ENCODE results near the gene NPHP4. TPM values are rescaled to one million over a fixed set of nuclear protein-coding genes. Genes with fewer than 3 reads are reported as not detected.

Gene NPHP4
- total and polyA plus RNA-seq, 9 of the 15 experiments (the other 6 are each of a cell fraction or from before 2014, with no cell fraction given), result 0.52 to 26.2 (median 6.7) TPM

- Histone ChIP-seq H3K27me3 (ENCODE audit: control insufficient read depth in 2 of 2, insufficient read depth in 2 of 2, low read length in 2 of 2) (no peaks in the 10 kb centered on the region; a peak in 2 of 5 replicates), H3K4me1 (replicated peaks in 1 of 2; ENCODE audit: control insufficient read depth in 2 of 2, insufficient read depth in 2 of 2, low read length in 2 of 2) (peaks cover 0 to 21% of the 10 kb centered on the region in 2 experiments; a peak in 2 of 5 replicates), H3K9me3 (replicated peaks; ENCODE audit: control insufficient read depth, insufficient read depth, low read depth, low read length) (no peaks in the 10 kb centered on the region), H3K27ac (ENCODE audit: extremely low read depth, low read depth, low read length) (no peak overlapping the region), H3K9me1 (ENCODE audit: control insufficient read depth, insufficient read depth, low read length) (no peaks in the 10 kb centered on the region), H2AFZ (ENCODE audit: low read depth, low read length) (no peak overlapping the region), H3K79me2 (ENCODE audit: control insufficient read depth, insufficient read depth, low read length) (no peaks in the 10 kb centered on the region), H3K9ac (ENCODE audit: insufficient read depth in 1 of 2, low read depth in 2 of 2, low read length in 2 of 2) (peak overlapping the region in 1 of 2 experiments; percentile 54; a peak in 1 of 4 replicates), H3K36me3 (ENCODE audit: control insufficient read depth, insufficient read depth, low read length) (no peaks in the 10 kb centered on the region), H3K4me2 (ENCODE audit: insufficient read depth, low read length) (no peak overlapping the region), H3K4me3 (no peak overlapping the region), H4K20me1 (replicated peaks; ENCODE audit: control insufficient read depth, insufficient read depth, low read length) (peaks cover 40% of the 10 kb centered on the region)
- ChIA-PET POLR2A (no interaction called here), CTCF (ENCODE audit: low intra/inter-chr PET ratio) (no interaction called here)
- 62% methylated on average over 34 of the region's 34 CpGs for WGBS (ENCODE audit: insufficient coverage, low coverage, missing lambda C conversion rate)
- in situ Hi-C loops (cut with MboI), result no loop called here
- FAIRE-seq, result no peak
- BruUV-seq (replicated peaks), result no TSS peak
- TF ChIP-seq MYNN (IDR thresholded peaks at IDR 0.05) (no peak), MYNN (CRISPR knock-in tag; IDR thresholded peaks at IDR 0.05) (no peak), ZBTB49 (CRISPR knock-in tag; IDR thresholded peaks at IDR 0.05; ENCODE audit: borderline replicate concordance) (no peak), ARID1B (IDR thresholded peaks at IDR 0.05) (no peak), ZNF175 (CRISPR knock-in tag; IDR thresholded peaks at IDR 0.05; ENCODE audit: low read depth) (no peak), CBX1 (IDR thresholded peaks at IDR 0.05; ENCODE audit: low read depth) (no peak), ZNF644 (tag; IDR thresholded peaks at IDR 0.05; ENCODE audit: low read depth) (no peak), ZBTB33 (CRISPR knock-in tag; IDR thresholded peaks at IDR 0.05) (peak; percentile 61; the same call in 1 of the 2 replicates), MAX (CRISPR knock-in tag; IDR thresholded peaks at IDR 0.05) (peak; percentile 31; the same call in 1 of the 2 replicates), ADNP (tag; IDR thresholded peaks at IDR 0.05) (no peak), NCOA2 (IDR thresholded peaks at IDR 0.05; ENCODE audit: partially characterized antibody in 2 of 2) (no peak), MAFF (IDR thresholded peaks at IDR 0.05; ENCODE audit: low read length) (no peak), VEZF1 (CRISPR knock-in tag; IDR thresholded peaks at IDR 0.05) (no peak), SMARCA5 (IDR thresholded peaks at IDR 0.05) (no peak), GABPB1 (CRISPR knock-in tag; IDR thresholded peaks at IDR 0.05) (peak; percentile 23; the same call in 1 of the 2 replicates), NFIC (IDR thresholded peaks at IDR 0.05) (no peak), GATAD2A (IDR thresholded peaks at IDR 0.05) (no peak)
- peak in 1 of 4 experiments; percentile 47 for DNase-seq (ENCODE audit: extremely low read depth in 1 of 4, low spot score in 3 of 4)
- intact Hi-C loops (cut with micrococcal nuclease), result no loop called here
- ATAC-seq, result peak; percentile 63
Observed at GRCh38 chr1:6026095-6026809, 34.0 kb upstream of the NPHP4 start.
